ENCODE data around the gene SEMA4A.

DNA sequence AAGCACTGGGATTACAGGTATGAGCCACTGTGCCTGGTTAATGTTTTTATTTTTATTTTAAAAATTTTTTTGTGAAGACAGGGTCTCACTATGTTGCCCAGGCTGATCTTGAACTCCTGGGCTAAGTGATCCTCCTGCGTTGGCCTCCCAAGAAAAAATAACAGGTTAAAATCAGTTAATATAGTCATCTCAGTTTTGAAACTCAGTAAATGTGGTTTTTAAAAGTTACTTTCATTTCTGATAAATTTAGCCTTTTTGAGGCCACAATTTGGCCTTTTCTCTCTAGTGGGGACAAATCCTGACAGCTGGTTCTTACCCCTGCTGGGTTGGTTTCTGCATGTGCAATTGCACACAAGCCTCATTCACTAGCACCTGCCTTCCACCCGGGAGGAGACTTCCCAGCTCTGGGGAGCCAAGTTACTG lies 72.7 kb downstream of the SEMA4A start:
- TF ChIP-seq SIN3A (IDR thresholded peaks at IDR 0.05; ENCODE audit: borderline replicate concordance, insufficient read depth, low read length) (no peak), TAF1 (IDR thresholded peaks at IDR 0.05; ENCODE audit: borderline replicate concordance, insufficient read depth, low read length) (no peak), POLR2AphosphoS5 (IDR thresholded peaks at IDR 0.05; ENCODE audit: low read depth, low read length) (no peak), FOXP2 (optimal IDR thresholded peaks at IDR 0.05; ENCODE audit: borderline replicate concordance, extremely low read depth, extremely low read length, insufficient read depth) (no peak)
- TF ChIP-seq, protein P1, sequence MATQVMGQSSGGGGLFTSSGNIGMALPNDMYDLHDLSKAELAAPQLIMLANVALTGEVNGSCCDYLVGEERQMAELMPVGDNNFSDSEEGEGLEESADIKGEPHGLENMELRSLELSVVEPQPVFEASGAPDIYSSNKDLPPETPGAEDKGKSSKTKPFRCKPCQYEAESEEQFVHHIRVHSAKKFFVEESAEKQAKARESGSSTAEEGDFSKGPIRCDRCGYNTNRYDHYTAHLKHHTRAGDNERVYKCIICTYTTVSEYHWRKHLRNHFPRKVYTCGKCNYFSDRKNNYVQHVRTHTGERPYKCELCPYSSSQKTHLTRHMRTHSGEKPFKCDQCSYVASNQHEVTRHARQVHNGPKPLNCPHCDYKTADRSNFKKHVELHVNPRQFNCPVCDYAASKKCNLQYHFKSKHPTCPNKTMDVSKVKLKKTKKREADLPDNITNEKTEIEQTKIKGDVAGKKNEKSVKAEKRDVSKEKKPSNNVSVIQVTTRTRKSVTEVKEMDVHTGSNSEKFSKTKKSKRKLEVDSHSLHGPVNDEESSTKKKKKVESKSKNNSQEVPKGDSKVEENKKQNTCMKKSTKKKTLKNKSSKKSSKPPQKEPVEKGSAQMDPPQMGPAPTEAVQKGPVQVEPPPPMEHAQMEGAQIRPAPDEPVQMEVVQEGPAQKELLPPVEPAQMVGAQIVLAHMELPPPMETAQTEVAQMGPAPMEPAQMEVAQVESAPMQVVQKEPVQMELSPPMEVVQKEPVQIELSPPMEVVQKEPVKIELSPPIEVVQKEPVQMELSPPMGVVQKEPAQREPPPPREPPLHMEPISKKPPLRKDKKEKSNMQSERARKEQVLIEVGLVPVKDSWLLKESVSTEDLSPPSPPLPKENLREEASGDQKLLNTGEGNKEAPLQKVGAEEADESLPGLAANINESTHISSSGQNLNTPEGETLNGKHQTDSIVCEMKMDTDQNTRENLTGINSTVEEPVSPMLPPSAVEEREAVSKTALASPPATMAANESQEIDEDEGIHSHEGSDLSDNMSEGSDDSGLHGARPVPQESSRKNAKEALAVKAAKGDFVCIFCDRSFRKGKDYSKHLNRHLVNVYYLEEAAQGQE (IDR thresholded peaks at IDR 0.05; ENCODE audit: insufficient read depth in 1 of 2, low read depth in 2 of 2, low read length in 2 of 2), result no peak

Measured in PFSK-1 (cell line).